A549 treated with DMSO at 1 μM for 4 hours (cell line): ENCODE results near the gene SNRPD1. TPM values are rescaled to one million over a fixed set of nuclear protein-coding genes. Genes with fewer than 3 reads are reported as not detected.

Experiments
- total RNA-seq: library from RNA; stranded (reverse); fragments of 200-300 nt; extraction: Qiagen RNA extraction; gene quantifications from 5 replicates; pipeline ENCODE4 v1.2.3, GENCODE V29; 2022; ENCODE audit warnings: low read depth

Gene SNRPD1
- total RNA-seq: 168 to 178 TPM (median 173 TPM) in 5 replicates

GRCh38 chr18:21612125-21613039 lies at the start of gene SNRPD1:
Gene SNRPD1, plus strand, starts transcription at chr18:21612314. Its CDS starts 116 bp downstream, at chr18:21612430.

GRCh38 chr18:21600526-21601410 lies 11.3 kb upstream of the SNRPD1 start, which contains the start of gene ESCO1:
Gene ESCO1, minus strand, starts transcription at chr18:21600704. Its CDS starts 25,861 bp downstream, at chr18:21574843.

Other genes starting within 250 kb of the SNRPD1 start
- gene ESCO1, start 11.6 kb upstream of the SNRPD1 start, total RNA-seq: 8.9 to 11.2 TPM (median 10.3 TPM) in 5 replicates
- 22.7 to 27.7 TPM (median 24.2 TPM) in 5 replicates for gene ABHD3, start 92.5 kb downstream of the SNRPD1 start, total RNA-seq
- 6.9 to 12.6 TPM (median 11.3 TPM) in 5 replicates for gene MIB1, start 128.5 kb downstream of the SNRPD1 start, total RNA-seq